Activated CD4-positive, CD25-positive, alpha-beta regulatory T cell treated with anti-CD3 and anti-CD28 coated beads, Interleukin-2, amount 50 U/mL, for 72 hours (primary cell): ENCODE results near the gene FERD3L.

Source experiments
- DNase-seq: peaks from one replicate; pipeline ENCODE4 v3.0.0; 2021

Gene FERD3L

DNA sequence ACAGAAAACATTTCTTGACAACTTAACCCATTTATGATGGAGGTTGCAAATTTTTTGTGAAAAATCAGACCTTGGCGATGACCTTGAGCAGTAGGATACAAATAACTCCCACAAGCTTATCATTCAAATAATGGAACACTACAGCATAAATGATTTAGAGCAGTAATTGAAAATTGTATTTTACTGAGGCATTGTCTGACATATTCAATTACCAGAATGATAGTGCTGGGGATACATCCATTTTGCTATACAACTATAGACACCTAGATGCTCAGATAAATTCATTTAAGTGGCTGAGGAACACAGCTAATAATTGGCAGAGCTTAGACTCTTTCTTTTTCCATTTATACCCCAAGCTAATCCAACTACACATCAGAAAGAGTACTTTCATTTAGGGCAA lies 46.7 kb downstream of the FERD3L start:
- no peak for DNase-seq

DNA sequence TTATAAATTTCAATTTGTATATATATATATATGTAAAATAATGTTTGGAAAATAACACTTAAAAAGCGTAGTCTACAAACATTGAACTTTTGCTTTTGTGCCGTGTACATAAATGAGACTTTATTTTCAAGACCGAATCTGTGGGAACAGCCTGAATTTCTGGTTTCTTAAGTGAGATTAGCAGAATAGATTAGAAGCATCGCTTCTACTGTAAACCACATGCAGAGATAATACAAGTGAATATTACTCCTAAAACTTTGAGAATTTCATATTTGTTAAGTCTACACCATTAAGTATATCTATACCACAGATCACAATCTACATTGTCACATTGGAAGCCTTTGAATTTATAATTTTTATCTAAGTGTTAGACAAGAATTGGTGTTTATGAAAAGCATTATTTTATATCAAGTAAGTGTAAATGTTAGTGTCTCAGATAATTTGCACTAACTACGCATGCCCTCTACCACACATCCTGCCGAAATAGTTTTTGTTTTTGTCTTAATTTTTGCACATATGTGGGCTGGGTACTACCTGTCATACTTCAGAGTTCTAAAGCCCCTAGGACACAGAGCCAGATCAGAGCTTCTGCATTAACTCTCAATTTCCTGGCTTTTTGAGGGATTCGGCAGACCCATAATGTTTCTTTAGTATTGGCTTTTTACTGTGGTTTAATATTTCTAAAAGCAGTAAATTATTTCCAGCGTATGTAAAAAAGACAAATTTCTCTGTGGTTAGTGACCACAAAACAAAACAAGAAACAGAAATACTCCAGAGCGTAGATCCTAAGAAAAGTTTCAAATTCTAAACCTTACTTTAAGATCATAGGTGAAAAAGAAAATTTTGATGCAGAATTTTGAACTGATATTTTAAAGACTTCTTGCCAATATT lies 47.8 kb downstream of the FERD3L start:
- DNase-seq = no peak

DNA sequence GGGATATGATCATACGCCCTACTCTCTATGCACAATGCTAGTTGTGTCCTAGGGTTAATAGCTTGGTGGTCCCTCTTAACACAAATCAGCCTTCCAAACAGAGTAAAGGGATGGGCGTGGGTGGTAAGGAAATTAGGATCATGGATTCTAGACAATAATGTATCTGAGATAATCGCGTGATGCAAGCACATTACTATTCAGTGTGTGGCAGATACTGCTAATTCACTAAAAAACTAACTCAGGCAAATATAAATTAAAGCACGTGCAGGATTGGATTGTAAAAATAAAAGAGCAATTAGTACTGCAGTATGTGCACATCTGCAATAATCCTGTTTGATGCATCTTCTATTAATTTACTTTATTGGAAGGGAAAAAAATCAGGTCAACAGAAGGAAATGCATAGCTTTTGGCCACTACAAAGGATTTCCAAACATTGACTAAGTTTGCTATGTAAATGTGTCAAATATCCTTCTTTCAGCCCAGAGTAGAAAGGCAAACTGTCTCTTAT lies 49.8 kb downstream of the FERD3L start:
- DNase-seq = no peak
